NOMO-1 treated with dmso at 0.1 percent for 144 hours (cell line): ENCODE measurements around the gene CCR9.

ENCODE experiments used
- DNase-seq: peaks from one replicate; lab custom pipeline; 2025; ENCODE audit not compliant: unreplicated experiment; lab: John Stamatoyannopoulos, UW

The CCR9 gene

DNA sequence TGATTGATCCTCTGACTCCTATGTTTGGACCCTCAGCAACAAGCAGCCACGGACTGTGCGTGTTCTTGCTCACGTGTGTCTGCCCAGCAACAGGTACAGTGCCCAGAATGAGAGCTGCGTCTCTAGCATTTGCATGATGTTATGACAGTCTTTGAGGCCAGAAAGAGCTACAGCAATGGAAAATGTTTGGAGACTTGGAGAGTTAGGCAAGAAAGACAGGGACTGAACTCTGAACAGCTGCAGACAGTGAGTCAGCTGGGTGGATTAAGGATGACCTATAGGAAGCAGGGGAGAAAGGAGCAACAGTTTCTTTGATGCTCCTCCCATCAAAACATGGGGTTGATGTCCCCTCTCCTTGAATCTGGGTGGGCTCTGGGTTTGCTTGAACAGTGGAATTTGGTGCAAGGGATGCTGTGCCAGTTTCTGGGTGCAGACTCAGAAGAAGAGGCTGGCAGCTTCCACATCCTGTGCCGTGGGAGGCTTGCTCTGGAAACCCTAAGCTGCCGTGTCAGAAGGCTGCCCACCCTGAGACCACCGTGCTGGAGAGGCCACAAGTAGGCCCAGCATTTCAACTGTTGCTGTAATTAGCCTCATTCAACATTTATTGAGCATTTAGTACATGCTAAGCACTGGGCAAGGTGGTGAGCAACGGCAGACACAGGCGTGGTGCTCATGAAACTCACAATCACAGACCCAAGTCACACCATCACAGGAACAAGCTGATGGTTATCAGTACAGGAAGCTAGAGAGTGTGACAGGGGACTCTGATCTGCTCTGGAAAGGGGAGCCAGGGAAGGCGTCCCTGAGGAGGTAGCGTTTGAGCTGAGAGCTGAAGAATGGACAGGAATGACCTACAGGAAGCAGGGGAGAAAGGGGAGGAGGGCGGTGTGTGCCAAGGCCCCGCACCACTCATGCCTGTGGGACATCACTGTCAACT lies 21.7 kb downstream of the CCR9 start:
- no peak for DNase-seq

DNA sequence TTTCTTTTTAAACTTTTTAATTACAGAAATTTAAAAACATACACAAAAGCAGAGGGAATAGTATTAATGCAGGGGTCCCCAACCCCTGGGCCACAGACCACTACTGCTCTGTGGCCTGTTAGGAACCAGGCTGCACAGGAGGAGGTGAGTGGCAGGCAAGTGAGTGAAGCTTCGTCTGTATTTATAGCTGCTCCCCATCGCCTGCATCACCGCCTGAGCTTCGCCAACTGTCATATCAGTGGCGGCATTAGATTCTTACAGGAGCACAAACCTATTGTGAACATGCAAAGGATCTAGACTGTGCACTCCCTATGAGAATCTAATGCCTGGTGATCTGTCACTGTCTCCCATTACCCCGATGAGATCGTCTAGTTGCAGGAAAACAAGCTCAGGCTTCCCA lies 22.4 kb downstream of the CCR9 start:
- no peak for DNase-seq

DNA sequence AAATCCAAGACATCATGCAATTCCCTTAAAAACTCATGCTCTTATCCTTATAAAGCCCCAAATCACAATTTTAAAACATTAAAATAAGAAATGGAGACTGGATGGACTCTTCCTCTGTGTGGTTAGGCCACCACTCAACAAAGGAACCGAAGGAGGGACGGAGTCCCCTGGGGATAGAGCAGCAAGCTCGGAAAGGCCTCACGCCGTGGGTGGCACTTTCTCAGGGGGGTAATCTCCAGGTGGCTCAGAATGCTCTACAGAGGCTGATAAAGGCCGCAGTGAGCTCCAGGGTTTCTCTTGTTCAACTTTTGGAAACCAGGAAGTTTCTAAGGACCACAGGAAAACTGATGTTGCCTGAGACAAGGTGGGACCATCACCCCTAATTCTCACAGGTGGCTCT lies 23.2 kb downstream of the CCR9 start:
- no peak for DNase-seq

GRCh38 chr3:45910892-45911291 lies 24.5 kb downstream of the CCR9 start:
- no peak for DNase-seq

GRCh38 chr3:45911511-45912226 lies 25.3 kb downstream of the CCR9 start:
- DNase-seq = no peak

- no peak for DNase-seq
These were observed 26.1 kb downstream of the CCR9 start for GRCh38 chr3:45912435-45912834.

- no peak for DNase-seq
These were observed 28.2 kb downstream of the CCR9 start for GRCh38 chr3:45914362-45915058.

- no peak for DNase-seq
These were observed 28.7 kb downstream of the CCR9 start for GRCh38 chr3:45915059-45915439.

DNA sequence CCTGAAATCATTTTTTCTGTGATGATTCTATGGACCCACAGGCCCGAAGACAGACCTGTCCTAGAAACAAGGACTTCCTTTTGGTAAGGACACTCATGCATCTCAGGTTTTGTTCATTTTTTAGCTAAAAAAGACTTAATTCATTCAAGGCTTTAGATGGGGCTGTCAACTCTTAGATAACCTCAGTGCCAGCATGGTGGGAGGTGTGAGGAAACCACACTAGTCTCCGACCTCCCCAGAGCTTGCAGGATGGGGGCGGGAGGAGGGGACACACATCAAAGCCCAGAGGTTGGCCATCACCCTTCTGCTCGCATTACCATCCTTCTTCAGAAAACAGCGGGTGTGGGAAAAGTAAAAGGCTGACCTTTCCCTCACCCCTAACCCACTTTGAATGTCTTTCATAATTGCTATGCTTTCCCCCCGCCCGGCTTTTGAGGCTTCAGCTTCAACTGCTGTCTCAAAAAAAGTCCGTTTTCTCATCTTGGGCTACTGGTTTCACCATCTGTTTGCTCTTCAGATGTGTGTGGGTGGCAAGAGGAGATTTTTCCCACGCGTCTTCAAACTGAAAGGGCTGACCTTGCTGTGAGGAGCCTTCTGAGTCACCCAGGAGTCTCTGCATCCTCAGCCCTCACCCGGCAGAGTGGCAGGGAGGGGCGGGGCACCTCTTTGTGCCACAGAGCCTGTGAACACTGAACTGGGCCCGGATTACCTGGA lies 29.3 kb downstream of the CCR9 start:
- no peak for DNase-seq

GRCh38 chr3:45917146-45917898 lies 31.0 kb downstream of the CCR9 start:
- no peak for DNase-seq

DNA sequence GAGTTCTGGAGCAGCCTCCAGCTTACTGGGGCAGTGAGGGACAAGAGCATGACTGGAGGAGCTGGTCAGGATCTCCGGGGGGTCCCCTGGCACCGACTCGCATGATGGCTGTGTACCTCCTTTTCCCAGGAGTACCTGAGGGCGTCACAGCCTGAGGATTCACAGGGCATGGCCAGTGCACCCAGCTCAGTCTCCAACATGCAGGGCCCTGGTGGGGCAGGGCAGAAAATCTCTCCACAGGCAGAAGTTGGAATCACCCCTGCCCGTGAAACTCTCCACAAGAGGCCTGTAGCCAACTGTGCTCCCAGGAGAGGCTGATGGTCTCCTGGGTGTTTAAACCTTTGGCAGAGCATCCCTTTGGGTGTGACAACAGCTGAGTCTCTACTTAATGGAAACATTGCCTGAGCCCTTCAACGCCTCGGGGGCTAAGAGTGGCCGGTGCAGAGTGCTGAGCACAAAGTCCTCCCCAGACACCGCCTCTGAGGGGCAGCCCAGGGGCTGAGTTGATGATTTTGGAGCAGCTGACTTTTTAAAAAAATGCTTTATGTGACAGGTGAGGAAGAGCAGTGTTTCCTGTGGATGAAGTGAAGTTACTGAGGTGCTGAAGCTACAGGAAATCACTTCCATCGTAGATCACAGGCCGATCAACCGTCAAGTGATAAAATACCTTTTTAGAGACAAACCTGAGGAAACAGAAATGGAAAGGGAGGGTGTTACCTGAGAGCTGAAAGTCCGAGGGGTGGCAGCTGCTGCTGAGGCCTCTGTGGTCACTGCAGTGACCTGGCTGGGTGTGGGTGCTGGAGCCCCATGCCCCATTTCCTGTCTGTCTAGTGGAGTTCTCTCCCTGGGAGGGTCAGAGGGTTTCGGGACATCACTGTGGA lies 35.1 kb downstream of the CCR9 start:
- DNase-seq = no peak

DNA sequence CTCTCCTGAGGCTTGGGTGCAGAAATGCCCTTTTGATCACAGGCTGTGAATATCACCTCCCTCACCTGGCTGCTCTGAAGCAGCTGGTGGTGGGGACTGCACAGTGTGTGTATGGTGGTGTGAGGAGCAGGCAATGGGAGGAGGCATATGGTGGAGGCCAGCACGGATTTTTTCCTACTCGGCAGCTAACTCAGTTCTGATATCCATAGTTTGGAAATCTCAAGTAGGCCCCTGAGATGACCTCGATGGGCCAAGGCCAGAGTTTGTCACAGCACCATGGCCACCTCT lies 35.6 kb downstream of the CCR9 start:
- no peak for DNase-seq

- no peak for DNase-seq
These were observed 36.7 kb downstream of the CCR9 start for GRCh38 chr3:45922950-45923590.

DNA sequence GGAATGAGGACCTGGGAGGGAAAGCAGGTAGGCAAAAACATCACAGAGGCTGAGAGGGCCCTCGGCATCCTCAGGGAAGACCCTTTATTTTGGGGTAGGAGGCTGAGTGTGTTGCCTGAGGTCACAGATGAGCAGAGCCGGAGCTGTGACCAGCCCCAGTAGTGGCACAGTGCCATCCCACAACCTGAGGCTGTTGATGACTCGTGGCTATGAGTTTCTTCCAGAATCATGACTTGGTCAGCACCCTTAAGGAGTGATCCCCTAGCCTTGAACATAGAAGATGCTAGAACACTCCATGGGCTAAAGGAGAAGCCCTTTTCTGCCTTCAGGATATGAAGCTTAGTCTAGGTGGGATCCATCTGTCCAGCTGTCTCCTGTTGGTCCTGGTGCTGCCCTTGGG lies 37.4 kb downstream of the CCR9 start:
- no peak for DNase-seq

DNA sequence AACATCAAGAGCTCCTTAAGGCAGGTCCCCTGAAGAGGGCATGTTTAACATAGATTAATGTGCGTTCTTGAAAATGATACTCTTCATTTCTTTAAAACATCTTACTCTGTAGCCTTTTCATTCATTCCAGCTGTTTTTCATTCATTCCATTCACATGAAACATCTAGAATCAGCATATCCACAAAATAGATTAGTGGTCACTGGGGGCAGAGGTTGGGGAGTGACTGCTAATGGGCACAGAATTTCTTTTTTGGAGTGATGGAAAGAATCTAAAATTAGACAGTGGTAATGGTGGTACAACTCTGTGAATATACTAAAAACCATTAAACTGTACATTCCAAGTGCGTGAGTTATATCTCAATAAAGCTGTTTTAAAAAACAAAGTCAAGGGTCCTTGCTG lies 41.5 kb downstream of the CCR9 start:
- DNase-seq = no peak

GRCh38 chr3:45929042-45929679 lies 42.8 kb downstream of the CCR9 start:
- DNase-seq = no peak

DNA sequence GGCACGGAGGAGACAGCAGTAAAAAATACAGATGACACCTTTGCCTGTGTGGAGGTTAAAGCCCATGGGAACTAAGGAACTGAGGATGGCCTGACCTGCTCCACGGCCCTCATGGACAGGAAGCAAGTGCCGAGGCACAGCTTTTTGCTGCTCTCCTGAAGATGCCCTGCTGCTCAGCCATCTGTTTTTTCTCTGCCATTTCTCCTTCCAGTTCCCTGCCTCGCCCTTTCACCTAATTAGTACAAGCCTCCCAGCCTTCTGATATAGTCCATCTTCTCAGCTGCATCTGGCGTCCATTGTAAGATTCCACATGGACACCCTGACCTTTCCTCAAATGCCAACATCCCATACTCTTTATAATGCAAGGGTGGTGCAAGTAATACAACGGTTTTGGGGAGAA lies 45.2 kb downstream of the CCR9 start:
- DNase-seq = no peak

DNA sequence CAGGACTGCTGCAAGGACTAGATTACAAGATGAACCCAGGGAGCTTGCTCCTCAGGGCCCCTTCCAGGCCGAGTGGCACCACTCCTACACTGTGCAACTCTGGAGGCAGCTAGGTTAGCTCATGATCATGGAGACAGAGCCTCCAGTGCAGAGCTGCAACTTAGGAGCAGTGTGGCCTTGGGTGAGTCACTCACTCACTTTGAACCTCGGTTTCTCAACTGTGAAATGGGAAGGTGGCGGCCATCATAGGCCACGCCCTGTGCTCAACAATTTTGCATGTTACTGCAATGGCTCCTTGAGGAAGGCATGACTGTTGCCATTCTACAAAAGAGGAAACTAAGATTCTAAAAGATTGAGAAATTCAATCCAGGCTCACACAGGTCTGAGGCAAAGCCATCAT lies 45.8 kb downstream of the CCR9 start:
- peak; percentile 15 for DNase-seq

DNA sequence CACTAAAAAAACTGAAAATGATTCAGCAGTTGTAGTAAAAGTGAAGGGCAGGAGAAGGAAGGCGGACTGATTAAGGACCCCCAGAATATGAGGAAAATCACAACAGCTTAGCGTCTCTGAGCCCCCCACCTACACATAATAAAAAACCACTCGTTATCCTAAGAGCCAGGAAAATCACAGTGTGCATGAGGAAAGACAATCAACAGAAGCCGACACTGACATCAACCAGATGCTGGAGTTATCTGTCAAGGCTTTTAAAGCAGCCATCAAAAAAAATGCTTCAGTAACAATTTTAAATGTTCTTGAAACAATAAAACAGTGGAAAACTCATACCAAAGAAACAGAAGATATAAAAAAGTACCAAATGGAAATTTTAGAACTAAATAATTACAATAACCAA lies 47.2 kb downstream of the CCR9 start:
- DNase-seq = no peak
